ENCODE results near the gene POLQ.
"Not testable (repeated sequence)": the region's sequence is repeated elsewhere in the genome, so short reads cannot be mapped to it uniquely, and the experiment has no call there.

Gene POLQ

DNA sequence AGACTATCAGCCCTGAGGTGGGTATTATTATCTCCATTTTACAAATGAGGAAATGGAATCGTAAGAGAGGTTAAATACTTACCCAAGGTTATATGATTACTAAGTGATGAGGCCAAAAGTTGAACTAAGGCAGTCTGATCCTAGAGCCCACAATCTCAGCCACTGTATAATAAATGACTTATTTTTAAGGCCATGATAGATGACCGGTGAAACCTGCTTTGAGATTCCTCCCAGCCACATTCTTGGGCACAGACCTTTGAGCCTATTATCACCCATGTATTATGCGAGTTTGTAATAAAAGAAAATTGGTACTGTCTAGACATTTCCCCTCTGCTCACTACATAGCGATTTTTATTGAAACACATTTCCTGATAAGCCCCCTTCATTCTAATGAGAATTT is 37.4 kb downstream of the POLQ start:
- no peak for FAIRE-seq

DNA sequence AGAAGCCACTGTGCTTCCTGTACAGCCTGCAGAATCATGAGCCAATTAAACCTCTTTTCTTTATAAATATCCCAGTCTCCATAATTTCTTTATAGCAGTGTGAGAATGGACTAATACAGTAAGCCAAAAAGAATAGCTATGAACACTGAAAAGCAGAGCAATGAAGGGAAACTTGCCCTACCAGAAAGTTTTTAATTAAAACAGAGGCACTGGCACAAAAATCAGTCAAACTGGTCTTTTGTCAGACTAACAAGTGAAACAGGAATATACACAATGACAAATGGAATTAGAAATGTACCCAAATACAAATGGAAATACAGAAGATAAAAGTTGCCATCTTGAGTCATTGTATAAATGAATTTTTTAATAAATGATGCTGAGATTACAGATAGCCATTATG is 40.5 kb downstream of the POLQ start:
- no peak for FAIRE-seq

GRCh38 chr3:121504618-121505017 is 41.2 kb downstream of the POLQ start:
- FAIRE-seq: no peak

- no peak for FAIRE-seq
These were observed 49.0 kb downstream of the POLQ start for GRCh38 chr3:121496786-121497185.

- no peak for FAIRE-seq
These were observed 52.4 kb downstream of the POLQ start for GRCh38 chr3:121493431-121493830.

DNA sequence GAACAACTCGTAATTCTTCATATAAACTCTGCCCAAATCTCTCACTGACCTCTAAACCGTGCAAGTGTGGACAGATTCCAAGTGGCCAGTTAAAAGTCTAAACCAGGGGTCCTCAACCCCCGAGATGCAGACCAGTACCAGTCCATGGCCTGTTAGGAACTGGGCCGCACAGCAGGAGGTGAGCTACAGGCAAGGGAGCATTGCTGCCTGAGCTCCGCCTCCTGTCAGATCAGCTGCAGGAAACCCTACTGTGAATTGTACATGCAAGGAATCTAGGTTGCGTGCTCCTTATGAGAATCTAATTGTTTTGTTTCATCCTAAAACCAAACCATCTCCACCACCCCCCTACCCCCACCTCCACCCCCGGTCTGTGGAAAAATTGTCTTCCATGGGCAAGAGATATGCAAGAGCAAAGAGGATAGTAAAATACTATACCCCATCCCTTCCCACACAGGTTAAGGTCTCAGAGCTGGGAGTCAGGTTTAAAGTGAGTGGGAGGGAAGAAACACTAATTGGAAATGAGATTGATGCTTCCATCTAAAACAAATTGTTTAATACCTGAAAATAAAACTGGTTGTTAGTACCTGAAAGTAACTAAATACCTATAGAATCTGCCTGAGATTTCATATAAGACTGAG is 54.0 kb downstream of the POLQ start:
- no peak for FAIRE-seq

GRCh38 chr3:121490161-121490560 is 55.6 kb downstream of the POLQ start:
- FAIRE-seq: no peak

- no peak for FAIRE-seq
These were observed 57.2 kb downstream of the POLQ start for GRCh38 chr3:121488628-121489027.

GRCh38 chr3:121483290-121483689 is 62.5 kb downstream of the POLQ start:
- no peak for FAIRE-seq

DNA sequence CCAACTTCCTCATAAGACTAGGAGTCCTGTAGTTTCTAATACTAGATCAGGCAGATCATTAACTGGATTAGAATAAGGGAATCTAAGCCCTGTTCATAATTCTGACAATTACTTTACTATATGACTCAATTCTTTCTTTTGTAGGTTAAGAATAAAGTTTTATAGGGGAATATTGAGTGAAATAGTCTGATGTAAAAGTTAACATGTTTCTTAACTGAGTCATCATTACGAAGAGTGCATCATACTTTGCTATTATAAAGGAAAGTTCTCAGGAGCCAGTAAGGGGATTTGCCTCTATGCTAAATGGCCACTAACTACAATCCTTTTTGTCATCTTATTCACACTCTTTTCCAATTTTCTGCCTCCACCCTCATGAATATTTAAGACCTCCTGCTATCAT is 63.1 kb downstream of the POLQ start:
- no peak for FAIRE-seq

GRCh38 chr3:121481106-121481880 is 64.5 kb downstream of the POLQ start:
- peak; percentile 96 for FAIRE-seq

GRCh38 chr3:121477589-121477988 is 68.2 kb downstream of the POLQ start:
- no peak for FAIRE-seq

GRCh38 chr3:121473001-121473400 is 72.8 kb downstream of the POLQ start:
- no peak for FAIRE-seq

- FAIRE-seq: no peak
These were observed 78.7 kb downstream of the POLQ start for GRCh38 chr3:121467085-121467484.

GRCh38 chr3:121463745-121464144 is 82.0 kb downstream of the POLQ start:
- FAIRE-seq: peak; percentile 66

- FAIRE-seq: no peak
These were observed 83.2 kb downstream of the POLQ start for GRCh38 chr3:121462565-121462964.

DNA sequence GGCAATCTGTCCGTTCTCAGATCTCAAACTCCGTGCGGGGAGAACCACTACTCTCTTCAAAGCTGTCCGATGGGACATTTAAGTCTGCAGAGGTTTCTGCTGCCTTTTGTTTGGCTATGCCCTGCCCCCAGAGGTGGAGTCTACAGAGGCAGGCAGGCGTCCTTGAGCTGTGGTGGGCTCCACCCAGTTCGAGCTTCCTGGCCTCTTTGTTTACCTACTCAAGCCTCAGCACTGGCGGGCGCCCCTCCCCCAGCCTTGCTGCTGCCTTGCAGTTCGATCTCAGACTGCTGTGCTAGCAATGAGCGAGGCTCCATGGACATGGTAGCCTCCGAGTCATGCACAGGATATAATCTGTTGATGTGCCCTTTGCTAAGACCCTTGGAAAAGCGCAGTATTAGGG is 94.0 kb downstream of the POLQ start:
- FAIRE-seq: not testable (repeated sequence)

DNA sequence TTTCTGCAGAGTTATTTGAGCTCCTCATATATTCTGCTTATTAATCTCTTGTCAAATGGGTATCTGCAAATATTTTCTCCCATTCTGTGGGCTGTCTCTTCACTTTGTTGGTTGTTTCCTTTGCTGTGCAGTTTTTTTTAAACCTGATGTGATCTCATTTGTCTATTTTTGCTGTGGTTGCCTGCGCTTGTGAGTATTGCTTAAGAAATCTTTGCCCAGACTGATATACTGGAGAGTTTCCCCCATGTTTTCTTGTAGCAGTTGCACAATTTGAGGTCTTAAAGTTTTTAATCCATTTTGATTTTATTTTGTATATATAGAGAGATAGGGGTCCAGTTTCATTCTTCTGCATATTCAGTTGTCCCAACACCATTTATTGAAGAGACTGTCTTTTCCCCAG is 102.3 kb downstream of the POLQ start:
- FAIRE-seq: no peak

DNA sequence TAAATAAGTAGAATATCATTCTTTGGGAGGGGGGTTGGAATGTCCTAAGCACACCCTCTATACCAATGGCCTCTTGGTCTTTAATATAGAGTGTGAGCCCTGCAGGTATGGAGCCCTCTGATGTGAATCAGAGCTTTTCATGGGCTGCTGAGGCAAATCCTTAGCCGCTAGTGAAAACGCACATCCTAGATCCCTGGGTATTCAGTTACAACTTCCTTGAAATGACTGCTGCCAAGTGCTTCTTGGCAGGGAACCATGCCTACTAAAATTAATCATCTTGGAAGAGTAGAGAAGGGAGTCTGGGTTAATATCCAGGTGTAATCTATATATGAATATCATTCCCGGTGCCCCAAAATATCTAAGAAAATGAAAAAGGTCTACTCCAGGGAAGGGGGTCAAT is 109.1 kb downstream of the POLQ start:
- no peak for FAIRE-seq

DNA sequence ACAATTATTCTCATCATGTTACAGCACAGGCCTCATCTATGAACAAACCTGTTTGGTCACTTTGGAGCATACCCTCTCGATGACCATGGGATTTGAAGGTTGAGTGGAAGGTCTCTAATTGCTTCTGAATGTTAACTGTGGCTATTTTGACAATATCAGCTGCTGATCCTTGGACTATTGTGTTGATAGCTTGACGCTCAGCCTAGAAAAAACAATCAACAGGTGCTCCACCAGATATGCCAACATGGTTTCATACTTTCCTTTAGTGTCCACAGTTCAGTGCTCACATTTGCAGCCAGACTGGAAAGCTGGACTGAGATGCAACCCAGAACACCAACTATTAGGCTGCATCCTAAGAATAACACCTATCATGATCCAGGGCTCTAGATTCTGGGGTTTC is 109.7 kb downstream of the POLQ start:
- FAIRE-seq: no peak

GRCh38 chr3:121431726-121432517 is 113.9 kb downstream of the POLQ start:
- no peak for FAIRE-seq

GRCh38 chr3:121430664-121431215 is 115.0 kb downstream of the POLQ start:
- no peak for FAIRE-seq

DNA sequence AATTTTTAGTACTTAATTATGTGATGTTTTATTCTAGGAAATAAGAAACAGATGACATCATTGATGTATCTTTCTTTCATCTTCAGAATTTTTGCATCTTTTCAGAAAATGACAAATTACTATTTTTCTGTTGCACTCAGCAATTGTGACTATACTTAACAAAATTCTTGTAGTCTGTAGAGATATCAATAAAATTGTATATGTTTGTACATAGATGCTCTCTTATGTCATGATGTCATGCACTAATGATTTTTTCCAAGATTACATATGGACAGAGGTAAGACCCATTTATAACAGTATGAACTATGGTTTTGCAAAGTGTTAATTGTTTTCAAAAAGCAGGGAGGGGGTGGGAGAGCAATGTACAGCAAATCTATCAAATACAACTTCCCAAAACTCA is 121.2 kb downstream of the POLQ start:
- no peak for FAIRE-seq

Measured in endometrium (tissue), 2 donors.